Endothelial cell of umbilical vein (primary cell): ENCODE data around the gene WDR6. TPM values are rescaled to one million over a fixed set of nuclear protein-coding genes. Genes with fewer than 3 reads are reported as not detected.

Source experiments
- BruUV-seq: library from RNA; stranded (reverse); fragments of 400-500 nt; replicated peaks from 2 replicates; lab custom pipeline; 2021; lab: Mats Ljungman, UMichigan
- CTCF ChIA-PET: fragments of 300-600, 350-600 bp; sonication (Branson Sonifier 250); formaldehyde crosslinking; loops from one replicate; lab custom pipeline; 2021; ENCODE audit warnings: antibody characterized with exemption, inconsistent platforms; lab: Charles Lee
- POLR2A ChIA-PET: fragments of 300-600, 350-600 bp; sonication (Branson Sonifier 250); formaldehyde crosslinking; loops from one replicate; lab custom pipeline; 2021; ENCODE audit warnings: antibody characterized with exemption, inconsistent platforms; lab: Charles Lee
- DNase-seq: peaks from one replicate; pipeline ENCODE4 v3.0.0-alpha.2; 2011; ENCODE audit warnings: low read depth, low spot score
- FAIRE-seq: peaks from 2 replicates; lab custom pipeline; 2011; peaks lifted over from hg19 to GRCh38; lab: Jason Lieb, UNC
- H2AFZ ChIP-seq: 2 replicates; pipeline ENCODE4 v1.6.0; 2012; ENCODE audit warnings: low read depth, low read length, control low read depth, inconsistent platforms
- H3K27ac ChIP-seq: 2 replicates; pipeline ENCODE4 v1.5.1; 2011; ENCODE audit warnings: low read depth, mild to moderate bottlenecking, control low read depth, low read length, moderate library complexity; ENCODE audit not compliant: insufficient read depth
- H3K27me3 ChIP-seq, 2 experiments: 2 replicates each; pipeline versions ENCODE4 v1.6.0 to v1.6.1; 2011; ENCODE audit warnings: low read length in 2 of 2, mixed read lengths in 1 of 2; ENCODE audit not compliant: control insufficient read depth in 2 of 2, insufficient read depth in 2 of 2
- H3K36me3 ChIP-seq, 2 experiments: 2 replicates in 1 of 2; 3 replicates in 1 of 2; pipeline ENCODE4 v1.5.1; 2011; ENCODE audit warnings: low read length in 2 of 2, mild to moderate bottlenecking in 1 of 2, moderate library complexity in 1 of 2; ENCODE audit not compliant: control insufficient read depth in 2 of 2, insufficient read depth in 2 of 2; ENCODE audit errors: extremely low read depth in 1 of 2
- H3K4me1 ChIP-seq: 3 replicates; pipeline ENCODE4 v1.5.1; 2011; ENCODE audit warnings: mild to moderate bottlenecking, low read length; ENCODE audit not compliant: control insufficient read depth, insufficient read depth; ENCODE audit errors: extremely low read depth
- H3K4me2 ChIP-seq: 2 replicates; pipeline ENCODE4 v1.6.1; 2011; ENCODE audit warnings: low read length, control low read depth, mixed read lengths; ENCODE audit not compliant: insufficient read depth
- H3K4me3 ChIP-seq, 3 experiments: fragments of 200-600 bp in 1 of 3; sonication (generic), shearing (Covaris generic) in 1 of 3; replicated peaks in 1 of 3; 2 replicates each; pipeline ENCODE4 v1.5.1; 2011 to 2016; ENCODE audit warnings: control low read depth in 3 of 3, low read length in 3 of 3, mild to moderate bottlenecking in 2 of 3, inconsistent platforms in 1 of 3, low read depth in 1 of 3, moderate library complexity in 1 of 3; ENCODE audit not compliant: insufficient read depth in 1 of 3
- H3K79me2 ChIP-seq: 2 replicates; pipeline ENCODE4 v1.6.0; 2012; ENCODE audit warnings: low read length, inconsistent platforms; ENCODE audit not compliant: control insufficient read depth, insufficient read depth
- H3K9ac ChIP-seq: replicated peaks from 2 replicates; pipeline ENCODE3; 2011; ENCODE audit warnings: low read length, control low read depth; ENCODE audit not compliant: insufficient read depth; ENCODE audit errors: extremely low read depth
- H3K9me1 ChIP-seq: replicated peaks from 3 replicates; pipeline ENCODE4 v1.6.0; 2011; ENCODE audit warnings: mild to moderate bottlenecking, low read length; ENCODE audit not compliant: control insufficient read depth, insufficient read depth; ENCODE audit errors: extremely low read depth
- H3K9me3 ChIP-seq: replicated peaks from 2 replicates; pipeline ENCODE4 v1.5.1; 2012; ENCODE audit warnings: low read length, inconsistent platforms; ENCODE audit not compliant: control insufficient read depth, insufficient read depth
- H4K20me1 ChIP-seq: replicated peaks from 2 replicates; pipeline ENCODE3; 2011; ENCODE audit warnings: mild to moderate bottlenecking, low read length; ENCODE audit not compliant: control insufficient read depth, insufficient read depth; ENCODE audit errors: extremely low read depth
- EZH2 ChIP-seq: IDR thresholded peaks from 2 replicates; pipeline ENCODE4 v1.6.1; 2012; ENCODE audit warnings: borderline replicate concordance, low read depth, mild to moderate bottlenecking, moderate library complexity, low read length, inconsistent platforms; ENCODE audit not compliant: severe bottlenecking
- FOS ChIP-seq: IDR thresholded peaks from 2 replicates; pipeline ENCODE4 v1.6.1; 2011; ENCODE audit warnings: mild to moderate bottlenecking, low read length, moderate library complexity, borderline replicate concordance; ENCODE audit not compliant: insufficient read depth
- GATA2 ChIP-seq: IDR thresholded peaks from 2 replicates; pipeline ENCODE4 v1.7.0; 2011; ENCODE audit warnings: low read depth, mild to moderate bottlenecking, moderate library complexity, mixed read lengths, low read length; ENCODE audit not compliant: insufficient read length, insufficient read depth
- JUN ChIP-seq: IDR thresholded peaks from 2 replicates; pipeline ENCODE4 v1.6.1; 2011; ENCODE audit warnings: borderline replicate concordance, low read depth; ENCODE audit not compliant: insufficient read length, insufficient read depth
- MAX ChIP-seq: IDR thresholded peaks from 2 replicates; pipeline ENCODE4 v1.6.1; 2011; ENCODE audit not compliant: insufficient read depth, insufficient read length
- MYC ChIP-seq: IDR thresholded peaks from one replicate; pipeline ENCODE4 v1.6.1; 2011; ENCODE audit warnings: mild to moderate bottlenecking, low read depth, low read length
- POLR2A ChIP-seq: IDR thresholded peaks from 2 replicates; pipeline ENCODE4 v1.6.1; 2012; ENCODE audit warnings: low read depth, mild to moderate bottlenecking, control low read depth, low read length
- POLR2AphosphoS5 ChIP-seq: IDR thresholded peaks from 2 replicates; pipeline ENCODE4 v1.6.1; 2012; ENCODE audit warnings: low read depth, mild to moderate bottlenecking, control low read depth, low read length, moderate library complexity; ENCODE audit not compliant: insufficient read depth
- dilution Hi-C: fragments of 300-500 bp; cut with MboI; formaldehyde crosslinking; loops from one replicate; pipeline ENCODE4 v1.15.0; 2019; ENCODE audit warnings: low sequenced_read_pairs; ENCODE audit not compliant: extremely low pct_ligation_motif_present
- intact Hi-C: fragments of 100-400 bp; cut with micrococcal nuclease; formaldehyde crosslinking; loops from one replicate; pipeline ENCODE4 v1.10.0; 2022
- polyA plus RNA-seq, 4 experiments: library from polyadenylated mRNA; depleted of rRNA in 3 of 4; stranded (reverse) in 3 of 4; unstranded in 1 of 4; fragments of >200 nt; gene quantifications; 2 replicates each; pipeline versions ENCODE4 v1.2.1 to v1.2.3, GENCODE V29; 2011 to 2012; ENCODE audit warnings: missing spikeins in 1 of 4
- total RNA-seq: library from RNA; stranded (reverse); gene quantifications from 2 replicates; pipeline ENCODE4 v1.2.3, GENCODE V29; 2021
- TF ChIP-seq, protein P1 (sequence below), 2 donors: IDR thresholded peaks; 1 replicate in 1 of 2; 2 replicates in 1 of 2; pipeline ENCODE4 v1.5.1; 2011; ENCODE audit warnings: low read length in 2 of 2, mild to moderate bottlenecking in 2 of 2, moderate library complexity in 2 of 2, control low read depth in 1 of 2, inconsistent platforms in 1 of 2, low read depth in 1 of 2; ENCODE audit not compliant: insufficient read depth in 1 of 2; ENCODE audit errors: extremely low read depth in 1 of 2

Gene WDR6
- total and polyA plus RNA-seq, 2 donors (not counting 3 experiments of a cell fraction or from before 2014, with no cell fraction given) = 192 to 319 TPM

GRCh38 chr3:48997102-48997635 lies 10.0 kb upstream of the WDR6 start:
- no peak for DNase-seq
- intact Hi-C loops (no loop called here), dilution Hi-C loops (no loop called here)
- H3K4me1 ChIP-seq = no peaks in the 10 kb centered on the region
- ChIA-PET POLR2A (no interaction called here), CTCF (interaction anchor here (1.5 to 4.8 kb wide), 3 partner anchors 10 to 17 kb away, joined by 3 to 25 read pairs (median 8); partner anchors contain the start of gene WDR6)
- H3K9me1 ChIP-seq = no peaks in the 10 kb centered on the region
- no peak overlapping the region for H3K4me2 ChIP-seq
- H3K27ac ChIP-seq = no peak overlapping the region
- no peak overlapping the region for H2AFZ ChIP-seq
- no peak for TF ChIP-seq FOS
- TF ChIP-seq POLR2A = no peak
- no peak for TF ChIP-seq POLR2AphosphoS5
- no peak for TF ChIP-seq EZH2
- no peak for TF ChIP-seq MAX
- TF ChIP-seq GATA2 = no peak
- no peak for TF ChIP-seq JUN
- no peak for TF ChIP-seq MYC
- TF ChIP-seq, protein P1, sequence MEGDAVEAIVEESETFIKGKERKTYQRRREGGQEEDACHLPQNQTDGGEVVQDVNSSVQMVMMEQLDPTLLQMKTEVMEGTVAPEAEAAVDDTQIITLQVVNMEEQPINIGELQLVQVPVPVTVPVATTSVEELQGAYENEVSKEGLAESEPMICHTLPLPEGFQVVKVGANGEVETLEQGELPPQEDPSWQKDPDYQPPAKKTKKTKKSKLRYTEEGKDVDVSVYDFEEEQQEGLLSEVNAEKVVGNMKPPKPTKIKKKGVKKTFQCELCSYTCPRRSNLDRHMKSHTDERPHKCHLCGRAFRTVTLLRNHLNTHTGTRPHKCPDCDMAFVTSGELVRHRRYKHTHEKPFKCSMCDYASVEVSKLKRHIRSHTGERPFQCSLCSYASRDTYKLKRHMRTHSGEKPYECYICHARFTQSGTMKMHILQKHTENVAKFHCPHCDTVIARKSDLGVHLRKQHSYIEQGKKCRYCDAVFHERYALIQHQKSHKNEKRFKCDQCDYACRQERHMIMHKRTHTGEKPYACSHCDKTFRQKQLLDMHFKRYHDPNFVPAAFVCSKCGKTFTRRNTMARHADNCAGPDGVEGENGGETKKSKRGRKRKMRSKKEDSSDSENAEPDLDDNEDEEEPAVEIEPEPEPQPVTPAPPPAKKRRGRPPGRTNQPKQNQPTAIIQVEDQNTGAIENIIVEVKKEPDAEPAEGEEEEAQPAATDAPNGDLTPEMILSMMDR (IDR thresholded peaks at IDR 0.05; ENCODE audit: extremely low read depth in 1 of 2, insufficient read depth in 1 of 2, low read depth in 1 of 2, low read length in 2 of 2) = no peak
- H4K20me1 ChIP-seq = no peaks in the 10 kb centered on the region
- H3K36me3 ChIP-seq = peaks cover 0 to 3% of the 10 kb centered on the region in 2 experiments
- peaks cover 2% of the 10 kb centered on the region for H3K79me2 ChIP-seq
- no peaks in the 10 kb centered on the region for H3K9me3 ChIP-seq
- H3K9ac ChIP-seq = no peak overlapping the region
- H3K4me3 ChIP-seq = no peak overlapping the region
- no TSS peak for BruUV-seq
- H3K27me3 ChIP-seq = no peaks in the 10 kb centered on the region
- no peak for FAIRE-seq
